IMR-90 (cell line): ENCODE measurements around the gene CRLF1.
A peak's percentile ranks its signal among the peaks of the same experiment; 100 is the strongest.

Experiments used
- CHD1 ChIP-seq: IDR thresholded peaks from 2 replicates; pipeline ENCODE4 v1.6.1; 2012; ENCODE audit warnings: low read depth, low read length, improper control_type of control experiment
- CTCF ChIP-seq: conservative IDR thresholded peaks from 2 replicates; pipeline ENCODE4 v1.5.1; 2012; ENCODE audit warnings: mild to moderate bottlenecking, low read depth, low read length, improper control_type of control experiment
- MXI1 ChIP-seq: IDR thresholded peaks from 2 replicates; pipeline ENCODE4 v1.6.1; 2012; ENCODE audit warnings: low read depth, mild to moderate bottlenecking, low read length, moderate library complexity, borderline replicate concordance
- POLR2A ChIP-seq: IDR thresholded peaks from 2 replicates; pipeline ENCODE4 v1.6.1; 2012; ENCODE audit warnings: mild to moderate bottlenecking, low read depth, low read length
- RAD21 ChIP-seq: IDR thresholded peaks from 2 replicates; pipeline ENCODE4 v1.6.1; 2012; ENCODE audit warnings: low read length, improper control_type of control experiment
- RCOR1 ChIP-seq: IDR thresholded peaks from 2 replicates; pipeline ENCODE4 v1.6.1; 2012; ENCODE audit warnings: mild to moderate bottlenecking, low read length, improper control_type of control experiment; ENCODE audit not compliant: insufficient replicate concordance
- RFX5 ChIP-seq: IDR thresholded peaks from 2 replicates; pipeline ENCODE4 v1.8.0; 2012; ENCODE audit warnings: low read depth, mild to moderate bottlenecking, low read length, moderate library complexity
- SMC3 ChIP-seq: fragments of 150-350 bp; IDR thresholded peaks from 2 replicates; pipeline ENCODE4 v1.6.1; 2016; ENCODE audit warnings: low read depth, mild to moderate bottlenecking, antibody characterized with exemption, low read length, moderate library complexity
- TF ChIP-seq, protein P1 (sequence below): fragments of 150-350 bp; IDR thresholded peaks from 2 replicates; pipeline ENCODE4 v1.6.1; 2017; ENCODE audit warnings: mild to moderate bottlenecking, antibody characterized with exemption, low read length, low read depth

- TF ChIP-seq CTCF (peak; percentile 12; the same call in 1 of the 2 replicates), POLR2A (no peak), RAD21 (no peak), RFX5 (no peak), MXI1 (no peak), RCOR1 (no peak), SMC3 (no peak), CHD1 (no peak)
- TF ChIP-seq, protein P1, sequence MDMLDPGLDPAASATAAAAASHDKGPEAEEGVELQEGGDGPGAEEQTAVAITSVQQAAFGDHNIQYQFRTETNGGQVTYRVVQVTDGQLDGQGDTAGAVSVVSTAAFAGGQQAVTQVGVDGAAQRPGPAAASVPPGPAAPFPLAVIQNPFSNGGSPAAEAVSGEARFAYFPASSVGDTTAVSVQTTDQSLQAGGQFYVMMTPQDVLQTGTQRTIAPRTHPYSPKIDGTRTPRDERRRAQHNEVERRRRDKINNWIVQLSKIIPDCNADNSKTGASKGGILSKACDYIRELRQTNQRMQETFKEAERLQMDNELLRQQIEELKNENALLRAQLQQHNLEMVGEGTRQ = no peak
Measured at GRCh38 chr19:18637673-18638630, 31.4 kb upstream of the CRLF1 start.
